Parathyroid adenoma (tissue), 2 donors: Measurements from ENCODE around the gene AGR2.
A peak's percentile ranks its signal among the peaks of the same experiment; 100 is the strongest.

Experiments used
- H2AFZ ChIP-seq: fragments of 300-600 bp; sonication (generic); one replicate; pipeline ENCODE4 v1.7.0; 2017; ENCODE audit warnings: antibody characterized with exemption, mild to moderate bottlenecking
- H3K27ac ChIP-seq: fragments of 300-600 bp; sonication (generic); one replicate; pipeline ENCODE4 v1.7.0; 2017
- H3K27me3 ChIP-seq: fragments of 300-600 bp; sonication (generic); one replicate; pipeline ENCODE4 v1.7.0; 2017; ENCODE audit warnings: low read length; ENCODE audit not compliant: control insufficient read depth, insufficient read depth
- H3K36me3 ChIP-seq: fragments of 300-600 bp; sonication (generic); one replicate; pipeline ENCODE4 v1.7.0; 2017; ENCODE audit warnings: low read length; ENCODE audit not compliant: control insufficient read depth, insufficient read depth
- H3K4me1 ChIP-seq: fragments of 300-600 bp; sonication (generic); one replicate; pipeline ENCODE4 v1.7.0; 2017; ENCODE audit warnings: control low read depth
- H3K4me2 ChIP-seq: fragments of 300-600 bp; sonication (generic); one replicate; pipeline ENCODE4 v1.7.0; 2017; ENCODE audit warnings: low read length
- H3K4me3 ChIP-seq: fragments of 300-600 bp; sonication (generic); one replicate; pipeline ENCODE4 v1.7.0; 2017; ENCODE audit warnings: low read depth, low read length
- H3K79me2 ChIP-seq: fragments of 300-600 bp; sonication (generic); one replicate; pipeline ENCODE4 v1.7.0; 2017; ENCODE audit warnings: control low read depth
- H3K9ac ChIP-seq: fragments of 300-600 bp; sonication (generic); one replicate; pipeline ENCODE4 v1.7.0; 2017; ENCODE audit warnings: mild to moderate bottlenecking
- H3K9me3 ChIP-seq: fragments of 300-600 bp; sonication (generic); one replicate; pipeline ENCODE4 v1.7.0; 2017; ENCODE audit warnings: low read length; ENCODE audit not compliant: control insufficient read depth
- CTCF ChIP-seq: fragments of 300-600 bp; sonication (generic); IDR thresholded peaks from one replicate; pipeline ENCODE4 v1.7.0; 2017; ENCODE audit warnings: antibody characterized with exemption, mild to moderate bottlenecking
- donor health status: primary hyperparathyroidism.

The AGR2 gene

GRCh38 chr7:16753932-16754855 is 50.6 kb downstream of the AGR2 start:
- Histone ChIP-seq H3K79me2 (peaks cover 8% of the 10 kb centered on the region), H3K4me3 (peak overlapping the region; percentile 69), H3K27me3 (no peaks in the 10 kb centered on the region), H3K9me3 (no peaks in the 10 kb centered on the region), H3K9ac (peak overlapping the region; percentile 10), H3K4me1 (peaks cover 8% of the 10 kb centered on the region), H3K27ac (peak overlapping the region; percentile 79), H3K36me3 (no peaks in the 10 kb centered on the region), H2AFZ (peak overlapping the region; percentile 94), H3K4me2 (peak overlapping the region; percentile 91)
- TF ChIP-seq CTCF = no peak

GRCh38 chr7:16753102-16753931 is 51.5 kb downstream of the AGR2 start, which contains the start of gene TSPAN13:
TSS of gene TSPAN13 (plus strand) at chr7:16753755. CDS start at chr7:16753968, 213 bp downstream.
- peaks cover 3% of the 10 kb centered on the region for H3K79me2 ChIP-seq
- H3K4me1 ChIP-seq = peaks cover 8% of the 10 kb centered on the region
- TF ChIP-seq CTCF = no peak
- no peaks in the 10 kb centered on the region for H3K27me3 ChIP-seq
- peak within 1 kb of the TSS; percentile 91 for H3K4me2 ChIP-seq
- H2AFZ ChIP-seq = peak within 1 kb of the TSS; percentile 94
- H3K27ac ChIP-seq = peak within 1 kb of the TSS; percentile 79
- H3K4me3 ChIP-seq = peak within 1 kb of the TSS; percentile 69
- no peaks in the 10 kb centered on the region for H3K36me3 ChIP-seq
- peak within 1 kb of the TSS; percentile 10 for H3K9ac ChIP-seq
- no peaks in the 10 kb centered on the region for H3K9me3 ChIP-seq

GRCh38 chr7:16747102-16747501 is 57.7 kb downstream of the AGR2 start:
- H3K79me2 ChIP-seq = no peaks in the 10 kb centered on the region
- H3K36me3 ChIP-seq = no peaks in the 10 kb centered on the region
- no peaks in the 10 kb centered on the region for H3K4me1 ChIP-seq
- no peak overlapping the region for H3K27ac ChIP-seq
- no peak for TF ChIP-seq CTCF
- no peak overlapping the region for H3K4me3 ChIP-seq
- H3K27me3 ChIP-seq = no peaks in the 10 kb centered on the region
- H3K9ac ChIP-seq = no peak overlapping the region
- no peaks in the 10 kb centered on the region for H3K9me3 ChIP-seq
- H3K4me2 ChIP-seq = no peak overlapping the region
- no peak overlapping the region for H2AFZ ChIP-seq

GRCh38 chr7:16745645-16746044 is 59.2 kb downstream of the AGR2 start:
- Histone ChIP-seq H2AFZ (no peak overlapping the region), H3K27me3 (no peaks in the 10 kb centered on the region), H3K27ac (no peak overlapping the region), H3K4me2 (no peak overlapping the region), H3K4me1 (no peaks in the 10 kb centered on the region), H3K9ac (no peak overlapping the region), H3K36me3 (no peaks in the 10 kb centered on the region), H3K9me3 (no peaks in the 10 kb centered on the region), H3K4me3 (no peak overlapping the region), H3K79me2 (no peaks in the 10 kb centered on the region)
- TF ChIP-seq CTCF = no peak
